HG03558 (cell line): Measurements from ENCODE around the gene TRAPPC10.

Source experiments
- ATAC-seq: cut with Tn5 transposase; IDR thresholded peaks from one replicate; pipeline ENCODE4 v1.9.1; 2021; ENCODE audit warnings: moderate number of reproducible peaks; ENCODE audit not compliant: unreplicated experiment; ENCODE audit errors: extremely low read depth

Gene TRAPPC10

DNA sequence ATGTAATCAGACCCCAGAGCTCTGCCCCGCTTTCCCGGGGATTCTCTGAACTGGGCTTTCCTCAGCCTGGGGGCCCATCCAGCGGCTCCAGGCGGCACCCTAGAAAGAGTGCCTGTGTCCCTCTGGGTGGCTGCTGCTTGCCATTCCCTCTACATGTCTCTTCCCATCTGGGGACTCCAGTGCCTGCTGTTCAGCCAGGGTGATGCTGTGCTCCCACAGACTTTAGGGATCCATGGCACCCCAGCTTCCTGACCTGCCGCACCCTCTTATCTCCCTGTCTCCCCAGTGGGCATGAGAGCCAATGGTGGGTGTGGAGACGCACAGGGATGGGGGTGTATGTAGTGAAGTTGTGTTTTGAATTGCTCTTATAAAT, 16.2 kb downstream of the TRAPPC10 start:
- no peak for ATAC-seq

DNA sequence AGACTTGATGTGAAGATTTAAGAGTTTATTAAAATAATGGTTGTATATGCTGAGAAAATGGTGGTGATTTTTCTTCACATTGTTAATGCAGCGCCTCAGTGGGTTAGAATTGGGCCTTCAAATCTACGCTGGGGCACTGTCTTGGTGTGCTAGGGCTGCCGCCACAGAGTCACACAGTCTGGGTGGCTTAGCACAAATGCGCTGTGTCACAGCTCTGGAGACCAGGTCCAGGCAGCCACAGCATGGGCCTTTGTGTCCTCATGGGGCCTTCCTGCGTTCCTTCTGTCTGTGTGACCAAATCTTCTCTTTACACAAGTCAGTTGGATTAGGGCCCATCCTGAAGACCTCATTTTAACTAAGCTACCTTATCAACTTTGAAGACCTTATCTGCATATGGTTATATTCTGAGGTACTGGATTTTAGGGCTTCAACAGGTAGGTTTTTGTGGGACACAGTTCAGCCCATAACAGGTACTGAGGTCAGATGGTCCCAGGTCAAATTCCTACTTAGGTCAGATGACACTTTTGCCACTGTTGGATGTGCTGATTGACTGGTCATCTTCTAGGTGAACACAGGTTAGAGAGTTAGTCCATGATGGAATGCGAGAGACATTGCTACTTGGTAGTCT, 17.5 kb downstream of the TRAPPC10 start:
- no peak for ATAC-seq

- ATAC-seq = no peak
Measured at GRCh38 chr21:44035244-44035643, 23.1 kb downstream of the TRAPPC10 start.

- ATAC-seq = no peak
Measured at GRCh38 chr21:44038063-44038462, 26.0 kb downstream of the TRAPPC10 start.

- no peak for ATAC-seq
Measured at GRCh38 chr21:44039828-44040227, 27.7 kb downstream of the TRAPPC10 start.

GRCh38 chr21:44043613-44044012, 31.5 kb downstream of the TRAPPC10 start:
- no peak for ATAC-seq

- ATAC-seq = no peak
Measured at GRCh38 chr21:44046734-44047133, 34.6 kb downstream of the TRAPPC10 start.

DNA sequence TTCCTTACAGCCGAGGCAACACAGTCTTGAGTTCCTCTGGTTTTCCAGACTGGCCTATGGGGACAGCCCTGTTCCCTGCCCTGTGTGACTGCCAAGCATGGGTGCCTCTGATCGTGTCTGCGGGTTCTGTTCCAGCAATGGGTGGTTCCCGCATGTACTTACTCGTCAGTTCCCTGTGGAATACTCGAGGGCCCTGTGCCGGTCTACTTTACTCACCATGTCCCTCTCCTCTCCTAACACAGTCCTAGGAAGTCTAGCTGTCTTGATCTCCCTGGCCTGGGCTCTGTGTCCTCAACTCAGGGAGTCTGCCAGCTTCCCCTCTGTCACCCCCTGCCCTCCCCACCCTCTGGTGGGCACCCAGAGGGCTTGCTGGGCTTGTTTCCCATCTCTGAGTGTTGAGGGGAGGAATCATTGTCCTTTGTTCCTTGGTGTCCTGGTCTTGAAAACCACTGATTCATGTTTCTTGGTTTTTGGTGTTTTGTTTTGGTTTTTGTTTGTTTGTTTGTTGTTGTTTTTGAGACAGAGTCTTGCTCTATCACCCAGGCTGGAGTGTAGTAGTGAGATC, 36.0 kb downstream of the TRAPPC10 start:
- ATAC-seq = no peak

- ATAC-seq = no peak
Measured at GRCh38 chr21:44049182-44049581, 37.1 kb downstream of the TRAPPC10 start.

DNA sequence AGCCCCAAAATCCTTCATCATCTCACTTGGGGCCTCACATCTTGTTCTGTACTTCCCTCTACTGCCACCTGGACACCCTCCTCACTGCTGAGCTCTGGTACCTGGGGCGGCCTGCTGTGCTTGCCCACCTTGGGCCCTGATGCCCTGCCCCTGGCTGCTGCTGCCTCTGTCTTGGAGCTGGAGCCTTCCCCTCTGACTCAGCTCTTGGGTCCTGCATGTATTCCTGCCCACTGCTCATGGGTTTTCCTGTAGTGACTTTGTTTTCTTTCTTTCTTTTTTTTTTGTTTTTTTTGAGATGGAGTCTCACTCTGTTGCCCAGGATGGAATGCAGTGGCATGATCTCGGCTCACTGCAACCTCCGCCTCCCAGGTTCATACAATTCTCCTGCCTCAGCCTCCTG, 37.5 kb downstream of the TRAPPC10 start:
- no peak for ATAC-seq

DNA sequence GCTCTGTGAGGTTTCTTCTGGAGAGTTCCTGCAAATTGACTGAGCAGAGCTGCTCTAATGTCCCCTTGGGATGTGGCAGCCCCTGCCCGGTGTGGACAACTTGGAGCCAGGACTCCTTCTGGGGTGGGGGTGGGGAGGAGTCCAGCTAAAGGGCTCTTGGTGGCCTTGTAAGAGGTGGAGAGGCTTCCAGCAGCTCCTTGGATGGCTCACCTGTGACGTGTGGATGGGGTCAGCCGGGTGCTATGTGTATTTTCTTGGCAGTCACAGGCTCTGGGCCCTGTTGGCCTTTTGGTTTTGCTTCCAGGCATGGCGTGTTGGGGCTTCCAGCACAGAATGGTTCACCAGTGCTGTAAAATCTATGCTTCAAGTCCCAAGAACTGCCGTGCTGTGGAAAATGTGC, 38.2 kb downstream of the TRAPPC10 start:
- ATAC-seq = no peak

- no peak for ATAC-seq
Measured at GRCh38 chr21:44051462-44051941, 39.4 kb downstream of the TRAPPC10 start.

- no peak for ATAC-seq
Measured at GRCh38 chr21:44052071-44052829, 40.1 kb downstream of the TRAPPC10 start.

- ATAC-seq = no peak
Measured at GRCh38 chr21:44052830-44053226, 40.7 kb downstream of the TRAPPC10 start.

GRCh38 chr21:44053567-44053966, 41.5 kb downstream of the TRAPPC10 start:
- ATAC-seq = no peak

- no peak for ATAC-seq
Measured at GRCh38 chr21:44054710-44055109, 42.6 kb downstream of the TRAPPC10 start.

DNA sequence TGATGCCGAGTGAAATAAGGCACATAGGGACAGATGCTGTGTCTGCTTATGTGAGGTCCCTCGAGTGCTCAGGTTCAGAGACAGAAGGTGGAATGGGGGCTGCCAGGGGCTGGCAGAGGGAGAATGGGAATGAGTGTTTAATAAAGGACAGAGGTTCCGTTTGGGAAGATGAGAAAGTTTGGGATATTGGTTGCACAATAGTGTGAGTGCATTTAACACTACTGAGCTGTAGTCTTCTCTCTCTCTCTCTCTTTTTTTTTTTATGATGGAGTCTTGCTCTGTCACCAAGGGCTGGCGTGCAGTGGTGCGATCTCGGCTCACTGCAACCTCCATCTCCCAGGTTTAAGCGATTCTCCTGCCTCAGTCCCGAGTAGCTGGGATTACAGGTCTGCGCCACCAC, 44.9 kb downstream of the TRAPPC10 start:
- ATAC-seq = no peak

DNA sequence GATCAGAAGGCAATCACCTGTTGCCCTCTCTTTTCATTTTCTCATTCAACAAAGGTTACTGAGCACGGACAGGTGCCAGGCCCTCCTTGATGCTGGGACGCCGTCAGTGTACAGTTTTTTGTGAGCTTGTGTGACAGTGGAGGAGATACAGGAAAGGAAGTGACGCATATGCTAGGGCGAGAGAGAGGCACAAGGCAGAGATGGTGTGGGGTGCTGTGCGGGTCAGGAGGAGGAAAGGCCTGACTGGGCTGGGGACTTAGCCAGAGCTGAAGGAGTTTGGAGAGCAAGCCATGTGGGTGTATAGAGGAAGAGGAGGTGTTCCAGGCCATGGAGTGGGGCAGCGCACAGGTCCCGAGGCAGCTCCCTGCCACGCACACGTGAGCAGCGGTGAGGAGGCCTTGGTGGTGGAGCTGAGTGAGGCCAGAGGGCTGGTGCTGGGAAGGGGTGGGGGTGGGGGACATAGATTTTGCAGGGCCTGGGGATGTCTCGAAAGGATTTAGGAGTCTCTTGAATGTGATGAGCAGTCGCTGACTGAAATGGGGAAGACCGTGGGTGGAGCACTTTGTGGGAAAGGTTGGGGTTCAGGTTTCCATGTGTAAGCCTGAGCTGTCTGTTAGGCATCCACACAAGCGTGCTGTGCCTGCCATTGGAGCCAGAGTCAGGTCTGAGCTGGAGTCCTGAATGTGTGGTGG, 46.0 kb downstream of the TRAPPC10 start:
- ATAC-seq = no peak

DNA sequence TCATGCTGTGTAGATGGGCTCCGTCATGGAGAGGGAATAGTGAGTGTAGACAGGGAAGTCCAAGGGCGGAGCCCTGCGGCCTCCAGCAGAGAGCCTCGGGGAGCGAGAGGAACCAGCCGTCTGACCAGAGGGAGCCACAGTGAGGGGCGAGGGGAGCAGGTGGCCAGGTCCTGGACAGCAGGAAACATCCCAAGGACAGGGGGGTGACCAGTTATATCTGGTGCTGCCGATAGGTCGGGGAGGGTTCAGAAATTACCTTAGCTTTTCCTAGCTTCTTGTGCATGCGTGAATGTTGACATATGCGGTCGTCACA, 46.5 kb downstream of the TRAPPC10 start:
- no peak for ATAC-seq

DNA sequence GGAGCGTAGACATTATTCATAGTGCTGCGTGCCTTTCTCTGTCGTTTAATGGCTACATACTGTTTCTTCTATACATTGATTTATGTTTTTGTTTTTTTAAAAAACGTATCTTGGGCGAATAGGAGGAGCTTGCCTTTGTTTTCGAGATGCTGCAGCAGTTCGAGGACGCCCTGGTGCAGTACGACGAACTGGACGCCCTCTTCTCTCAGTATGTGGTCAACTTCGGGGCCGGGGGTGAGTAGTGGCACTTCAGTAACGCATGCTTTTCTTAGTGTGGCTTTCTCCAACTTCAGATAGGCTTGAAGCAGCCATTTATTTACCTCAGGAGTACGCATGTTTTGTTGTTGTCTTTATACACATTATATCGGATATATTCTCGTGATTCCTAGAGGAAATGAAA, 46.9 kb downstream of the TRAPPC10 start:
- no peak for ATAC-seq

DNA sequence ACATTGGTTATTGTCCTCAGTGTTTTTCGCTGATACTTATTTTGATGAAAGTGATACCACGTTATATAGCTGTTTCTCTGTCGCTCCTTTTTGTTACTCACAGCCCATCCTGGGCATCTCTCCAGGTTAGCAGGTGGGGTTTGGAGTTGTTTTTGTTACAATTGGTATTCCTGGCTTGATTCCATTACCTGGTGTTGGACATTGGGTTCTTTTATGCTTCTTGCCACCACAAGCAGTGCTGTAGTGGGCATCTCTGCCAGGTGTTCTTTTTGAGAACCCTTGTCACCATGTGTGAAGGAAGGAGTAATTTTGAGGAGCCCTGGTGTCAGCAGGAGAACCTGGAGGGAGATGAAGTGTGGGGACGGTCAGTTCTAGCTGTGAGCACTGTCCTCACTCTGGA, 47.6 kb downstream of the TRAPPC10 start:
- no peak for ATAC-seq
